GM20431 (cell line): ENCODE results near the gene TMED4.

Source experiments
- in situ Hi-C: fragments of 300-500 bp; cut with MseI, MboI; formaldehyde crosslinking; loops from one replicate; pipeline ENCODE4 v1.15.0; 2020; ENCODE audit warnings: low sequenced_read_pairs; ENCODE audit not compliant: unreplicated experiment

Gene TMED4

DNA sequence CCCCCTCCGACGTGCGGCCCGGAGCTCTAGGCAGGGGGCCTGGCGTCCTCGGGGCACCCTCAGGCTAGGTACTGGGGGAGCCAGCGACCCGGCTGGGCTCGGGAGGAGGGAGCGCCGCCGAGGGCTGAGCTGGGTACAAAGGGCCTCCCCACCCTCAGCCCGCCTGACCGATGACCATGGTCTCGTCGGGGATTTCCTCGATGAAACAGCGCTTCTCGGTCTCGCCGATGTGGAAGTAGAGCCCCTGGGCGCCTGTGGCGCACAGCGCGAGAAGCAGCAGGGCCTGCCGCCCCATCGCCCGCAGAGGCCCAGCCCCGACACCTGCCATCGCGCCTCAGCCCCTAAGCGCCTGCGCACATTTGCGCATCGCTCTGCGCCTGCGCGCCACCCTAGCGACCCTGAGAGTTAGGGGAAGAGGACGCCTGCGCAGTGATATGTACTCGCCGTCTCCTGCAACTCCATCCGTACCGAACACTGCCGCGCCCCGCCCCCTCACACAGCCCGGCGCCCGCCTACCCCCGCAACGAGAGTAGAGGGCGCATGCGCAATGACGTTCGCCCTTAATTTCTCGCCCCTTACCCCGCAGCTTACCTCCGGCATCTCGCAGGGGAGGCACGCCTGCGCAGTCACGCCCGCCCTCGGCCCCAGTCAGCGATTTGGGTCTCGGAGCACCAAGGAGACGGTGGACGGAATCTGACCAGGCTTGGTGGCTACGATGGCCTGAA lies at the start of gene TMED4:
Gene TMED4 (minus strand): TSS at position 353 of the 725 bp plus-strand sequence. CDS start 25 bp downstream, at position 328.
- in situ Hi-C loops = loop anchor here (10.0 to 25.0 kb wide), 3 partner anchors 230 to 553 kb away; no protein-coding TSS in a partner anchor

GRCh38 chr7:44631458-44632115 lies 49.6 kb upstream of the TMED4 start:
- in situ Hi-C loops = no loop called here

GRCh38 chr7:44630792-44631457 lies 48.9 kb upstream of the TMED4 start:
- in situ Hi-C loops = no loop called here

GRCh38 chr7:44629829-44630522 lies 47.9 kb upstream of the TMED4 start:
- in situ Hi-C loops = no loop called here

DNA sequence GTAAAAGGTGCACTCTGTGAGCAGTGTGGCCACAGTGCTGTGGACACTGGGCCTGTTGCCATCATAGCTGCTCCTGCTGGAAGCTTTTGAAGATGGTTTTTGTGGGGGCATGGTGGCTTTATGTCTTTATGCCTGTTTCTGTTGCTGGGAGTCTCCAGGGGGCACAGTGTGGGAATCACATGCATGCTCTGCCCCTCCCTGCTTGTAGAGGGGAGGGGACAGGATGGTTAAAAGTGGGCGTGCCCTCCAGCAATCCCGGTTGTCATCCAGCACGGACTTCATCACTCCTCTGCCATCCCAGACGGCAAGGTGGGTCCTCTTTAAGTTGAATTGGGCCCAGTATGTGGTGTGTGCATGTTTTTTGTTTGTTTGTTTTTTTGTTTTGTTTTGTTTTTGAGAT lies 44.6 kb upstream of the TMED4 start:
- in situ Hi-C loops = no loop called here

DNA sequence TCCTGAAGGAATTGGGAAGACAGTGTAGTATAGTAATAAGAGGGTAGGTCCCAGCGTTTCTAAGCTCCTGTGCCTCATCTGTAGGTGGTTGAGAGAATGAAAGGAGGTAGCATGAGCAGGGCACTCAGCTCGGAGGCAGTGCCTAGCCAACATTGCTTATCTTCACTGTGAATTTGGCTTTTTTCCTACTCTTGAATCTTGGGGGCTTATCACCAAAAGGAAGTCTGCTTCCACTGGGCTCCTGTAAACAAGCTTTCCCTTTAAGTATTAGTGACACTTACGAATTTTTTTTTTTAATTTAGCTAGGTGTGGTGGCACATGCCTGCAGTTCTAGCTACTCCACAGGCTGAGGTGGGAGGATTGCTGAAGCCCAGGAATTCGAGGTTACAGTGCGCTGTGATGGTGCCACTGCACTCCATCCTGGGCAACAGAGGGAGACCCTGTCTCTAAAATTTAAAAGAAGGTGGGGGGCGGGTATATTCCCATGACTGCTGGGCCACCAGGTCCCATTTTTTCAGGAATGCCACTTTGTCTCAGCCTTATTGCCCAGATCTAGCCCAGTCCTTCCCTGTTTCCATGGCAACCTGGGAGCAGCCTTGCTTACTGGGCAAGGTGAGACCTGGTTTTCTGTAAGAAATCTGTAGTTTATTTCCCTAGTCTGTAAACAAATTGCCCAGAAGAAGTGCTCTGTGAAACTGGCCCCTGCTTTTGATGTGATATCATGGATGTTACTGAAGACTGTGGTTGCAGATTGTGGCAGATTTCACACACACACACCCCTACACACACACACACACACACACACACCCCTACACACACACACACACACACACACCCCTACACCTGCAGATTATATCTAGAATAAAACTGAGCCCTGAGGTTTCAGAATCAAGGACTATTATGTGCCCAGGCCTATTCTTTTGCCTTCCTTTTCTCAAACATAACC lies 43.8 kb upstream of the TMED4 start:
- in situ Hi-C loops = no loop called here

GRCh38 chr7:44624318-44624717 lies 42.3 kb upstream of the TMED4 start:
- in situ Hi-C loops = no loop called here

- in situ Hi-C loops = no loop called here
These were observed 40.5 kb upstream of the TMED4 start for GRCh38 chr7:44622342-44623151.

GRCh38 chr7:44621750-44622103 lies 39.7 kb upstream of the TMED4 start:
- in situ Hi-C loops = no loop called here

DNA sequence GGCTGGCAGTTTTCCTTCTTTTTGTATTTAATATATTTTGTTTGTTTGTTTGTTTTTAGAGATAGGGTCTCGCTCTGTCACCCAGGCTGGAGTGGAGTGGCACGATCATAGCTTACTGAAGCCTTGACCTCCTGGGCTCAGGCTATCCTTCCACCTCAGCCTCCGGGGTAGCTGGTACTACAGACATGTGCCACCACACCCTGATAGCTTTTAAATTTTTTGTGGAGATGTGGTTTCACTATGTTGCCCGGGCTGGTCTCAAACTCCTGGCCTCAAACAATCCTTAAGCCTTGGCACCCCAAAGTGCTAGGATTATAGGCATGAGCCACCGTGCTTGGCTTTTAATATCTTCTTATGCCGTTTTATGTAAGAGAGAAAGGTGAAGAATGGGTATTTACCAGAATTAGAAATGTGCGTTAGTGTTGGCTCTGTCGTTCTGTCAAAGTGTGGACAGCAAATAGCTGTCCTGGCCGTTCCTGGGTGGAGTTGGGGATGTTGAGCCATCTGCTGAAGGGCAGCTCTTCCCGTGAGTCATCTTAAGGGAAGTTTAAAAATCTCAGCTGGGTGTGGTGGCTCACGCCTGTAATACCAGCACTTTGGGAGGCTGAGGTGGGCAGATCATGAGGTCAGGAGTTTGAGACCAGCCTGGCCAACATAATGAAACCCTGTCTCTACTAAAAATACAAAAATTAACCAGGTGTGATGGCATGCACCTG lies 39.2 kb upstream of the TMED4 start:
- in situ Hi-C loops = no loop called here

DNA sequence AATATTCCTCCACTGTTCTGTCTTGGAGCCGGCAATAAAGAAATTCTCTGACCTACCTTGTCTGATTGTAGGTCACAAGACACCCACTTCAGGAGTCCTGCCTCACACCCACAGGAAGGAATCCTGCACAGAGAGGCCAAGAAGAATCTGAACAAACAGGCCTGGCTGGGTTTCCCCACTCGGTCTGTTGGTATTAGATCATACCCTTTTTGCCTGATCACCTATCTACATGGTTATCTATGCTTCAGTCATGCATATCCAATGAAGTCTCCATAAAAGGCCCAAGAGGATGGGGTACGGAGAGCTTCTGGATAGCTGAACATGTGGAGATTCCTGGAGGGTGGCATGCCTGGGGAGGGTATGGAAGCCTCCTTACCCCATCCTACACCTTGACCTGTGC lies 36.7 kb upstream of the TMED4 start:
- in situ Hi-C loops = no loop called here

DNA sequence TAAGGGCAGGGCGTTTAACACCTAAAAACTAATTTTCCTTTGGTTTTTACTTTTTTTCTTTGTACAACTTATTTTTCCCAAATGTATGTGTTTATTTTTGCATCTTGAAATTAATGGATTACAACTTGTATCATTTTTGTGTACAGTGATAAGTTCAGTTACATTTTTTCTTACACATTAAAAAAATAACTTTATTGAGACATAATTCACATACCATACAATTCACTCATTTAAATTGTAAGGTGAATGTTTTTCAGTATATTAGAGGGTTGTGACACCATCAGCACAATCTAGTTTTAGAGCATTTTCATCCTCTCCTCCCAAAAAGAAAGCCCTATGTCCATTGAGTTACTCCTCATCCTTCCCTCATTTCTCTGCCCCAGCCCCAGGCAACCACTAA lies 36.0 kb upstream of the TMED4 start:
- in situ Hi-C loops = no loop called here

- in situ Hi-C loops = no loop called here
These were observed 35.3 kb upstream of the TMED4 start for GRCh38 chr7:44617225-44617890.

DNA sequence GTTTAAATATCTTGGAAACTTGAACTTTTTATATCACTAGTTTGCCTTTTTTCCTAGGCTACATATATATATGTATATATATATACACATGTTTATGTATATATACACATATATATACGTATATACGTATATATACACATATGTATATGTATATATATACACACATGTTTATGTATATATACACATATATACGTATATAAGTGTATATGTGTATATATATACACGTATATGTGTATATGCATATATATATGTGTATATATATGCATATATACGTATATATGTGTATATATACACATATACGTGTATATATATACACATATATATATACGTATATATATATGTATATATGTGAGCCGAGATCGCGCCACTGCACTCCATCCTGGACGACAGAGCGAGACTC lies 34.5 kb upstream of the TMED4 start:
- in situ Hi-C loops = no loop called here

DNA sequence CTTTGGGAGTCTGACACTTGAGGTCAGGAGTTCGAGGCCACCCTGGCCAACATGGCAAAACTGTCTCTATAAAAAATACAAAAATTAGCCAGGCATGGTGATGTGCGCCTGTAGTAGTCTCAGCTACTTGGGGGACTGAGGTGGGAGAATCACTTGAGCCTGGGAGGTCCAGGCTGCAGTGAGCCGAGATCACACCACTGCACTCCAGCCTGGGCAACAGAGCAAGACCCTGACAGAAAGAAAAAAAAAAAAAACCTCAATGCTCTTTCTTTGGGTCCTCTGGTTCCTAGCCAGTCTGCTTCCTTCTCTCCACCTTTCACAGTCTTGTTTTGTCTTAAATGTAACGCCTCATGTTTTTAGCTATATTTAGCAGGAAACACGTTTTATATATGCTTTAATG lies 33.8 kb upstream of the TMED4 start:
- in situ Hi-C loops = no loop called here

DNA sequence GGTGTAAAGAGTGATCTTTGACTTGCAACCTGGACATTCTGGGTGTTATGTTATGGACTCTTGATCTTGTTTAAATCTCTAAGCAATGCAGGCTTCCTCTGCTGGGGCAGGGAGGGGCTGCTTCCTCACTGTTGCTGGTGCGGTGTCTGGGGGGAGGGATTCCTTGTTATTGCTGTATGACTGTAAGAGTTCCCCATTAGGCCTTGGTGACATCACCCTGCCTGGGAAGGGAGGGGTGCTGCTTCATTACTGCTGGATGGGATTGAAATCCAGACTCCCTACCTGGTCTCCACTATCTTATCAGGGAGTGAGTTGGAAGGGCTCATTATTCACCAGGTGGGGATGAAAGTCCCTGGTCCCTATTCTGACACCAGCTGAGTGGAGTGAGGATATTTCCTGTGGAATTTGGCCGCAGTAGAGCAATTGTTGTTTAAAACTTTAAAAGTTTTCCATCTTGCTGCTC lies 33.1 kb upstream of the TMED4 start:
- in situ Hi-C loops = no loop called here

DNA sequence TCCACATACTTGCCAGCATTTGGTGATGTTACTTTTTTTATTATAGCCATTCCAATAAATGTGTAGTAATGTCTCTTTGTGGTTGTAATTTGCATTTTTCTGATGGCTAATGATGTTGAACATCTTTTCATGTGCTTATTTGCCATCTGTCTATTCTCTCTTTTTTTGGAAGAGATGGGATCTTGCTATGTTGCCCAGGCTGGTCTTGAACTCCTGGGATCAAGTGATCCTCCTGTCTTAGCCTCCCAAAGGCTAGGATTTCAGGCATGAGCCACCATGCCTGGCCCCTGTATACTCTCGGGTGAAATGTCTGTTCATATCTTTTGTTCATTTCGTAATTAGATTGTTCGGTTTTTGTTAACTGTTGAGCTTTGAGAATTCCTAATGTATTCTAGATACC lies 27.8 kb upstream of the TMED4 start:
- in situ Hi-C loops = no loop called here
